Mucosa of rectum (tissue), 2 donors: ENCODE results near the gene TMPRSS12.
A peak's percentile ranks its signal among the peaks of the same experiment; 100 is the strongest.

Experiments used
- H3K27ac ChIP-seq, 2 donors: one replicate each; pipeline ENCODE4 v1.7.0; 2013; ENCODE audit warnings: inconsistent platforms in 2 of 2, low read depth in 2 of 2, low read length in 2 of 2
- H3K27me3 ChIP-seq, 2 donors: one replicate each; pipeline ENCODE4 v1.7.0; 2013; ENCODE audit warnings: low read length in 2 of 2; ENCODE audit not compliant: control insufficient read depth in 2 of 2, insufficient read depth in 2 of 2
- H3K36me3 ChIP-seq, 2 donors: one replicate each; pipeline ENCODE4 v1.7.0; 2013; ENCODE audit warnings: low read length in 2 of 2; ENCODE audit not compliant: control insufficient read depth in 2 of 2, insufficient read depth in 2 of 2
- H3K4me1 ChIP-seq, 2 donors: one replicate each; pipeline ENCODE4 v1.7.0; 2013; ENCODE audit warnings: low read length in 2 of 2, mild to moderate bottlenecking in 1 of 2; ENCODE audit not compliant: control insufficient read depth in 2 of 2, insufficient read depth in 2 of 2
- H3K4me3 ChIP-seq, 2 donors: one replicate each; pipeline ENCODE4 v1.7.0; 2013; ENCODE audit warnings: low read length in 2 of 2
- H3K9ac ChIP-seq, 2 donors: one replicate each; pipeline ENCODE4 v1.7.0; 2013; ENCODE audit warnings: low read length in 2 of 2, low read depth in 1 of 2, mild to moderate bottlenecking in 1 of 2
- H3K9me3 ChIP-seq, 2 donors: one replicate each; pipeline ENCODE4 v1.7.0; 2013; ENCODE audit warnings: low read length in 2 of 2; ENCODE audit not compliant: control insufficient read depth in 2 of 2
- donor health status: healthy.
- donor health status: Normal muscosa, but diverticular disease.

Gene TMPRSS12

DNA sequence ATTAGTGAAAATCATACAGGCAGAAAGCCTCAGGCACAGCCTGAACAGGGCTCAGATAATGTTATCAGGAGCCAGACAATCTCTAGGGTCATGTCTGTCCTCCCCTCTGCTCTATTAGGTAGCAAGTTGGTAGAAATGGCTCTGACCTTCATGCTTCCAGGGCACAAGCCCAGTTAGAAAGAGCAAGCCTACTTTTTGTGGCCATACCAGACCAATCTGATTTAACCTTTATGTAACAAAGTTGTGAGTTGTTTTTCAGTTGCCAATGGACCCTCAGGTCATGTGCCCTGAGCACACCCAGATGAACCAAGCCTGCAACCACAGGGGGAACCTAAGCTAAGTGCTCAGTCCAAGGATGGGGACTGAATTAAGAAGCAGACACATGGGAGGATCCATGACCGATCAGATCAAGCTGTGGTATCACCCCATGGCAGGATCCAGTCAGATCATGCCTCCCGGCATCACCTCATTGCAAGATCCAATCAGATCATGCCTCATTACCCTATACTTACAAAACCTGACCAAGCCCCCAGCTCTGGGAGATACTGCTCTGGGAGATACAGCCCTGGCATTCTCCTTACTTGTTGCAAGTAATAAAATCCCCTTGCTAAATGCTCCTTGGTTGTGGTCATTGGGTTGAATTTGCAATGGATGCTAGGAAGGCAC lies 90.9 kb downstream of the TMPRSS12 start:
- H3K9ac ChIP-seq = peak overlapping the region in 1 of 2 donors; percentile 27
- no peaks in the 10 kb centered on the region for H3K9me3 ChIP-seq
- no peak overlapping the region for H3K4me3 ChIP-seq
- H3K36me3 ChIP-seq = peaks cover 0 to 6% of the 10 kb centered on the region in 2 donors
- H3K4me1 ChIP-seq = peaks cover 26 to 28% of the 10 kb centered on the region in 2 donors
- H3K27ac ChIP-seq = peak overlapping the region; percentile 59 to 64
- H3K27me3 ChIP-seq = no peaks in the 10 kb centered on the region

DNA sequence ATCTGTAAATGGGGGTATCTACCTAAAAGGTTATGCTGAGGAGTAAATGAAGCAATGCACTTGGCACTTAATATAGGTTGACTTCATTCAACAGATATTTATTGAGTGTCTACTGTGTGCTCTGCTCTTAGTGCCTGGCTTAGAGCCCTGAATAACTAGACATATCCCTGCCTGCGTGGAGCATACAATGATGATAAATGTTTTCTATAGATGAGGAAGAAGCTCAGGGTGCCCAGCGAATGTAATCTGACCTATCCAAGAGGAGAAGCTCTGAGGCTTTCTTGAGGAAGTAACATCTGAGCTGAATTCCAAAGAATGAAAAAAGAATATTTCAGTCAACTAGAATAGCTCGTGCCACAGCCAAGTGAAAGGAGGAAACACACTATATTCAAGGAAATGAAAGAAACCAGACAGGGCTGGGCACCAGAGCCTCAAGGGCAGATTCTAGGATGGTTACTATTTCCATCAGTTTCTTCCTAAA lies 91.7 kb downstream of the TMPRSS12 start:
- peak overlapping the region; percentile 64 to 79 for H3K27ac ChIP-seq
- peak overlapping the region; percentile 33 to 38 for H3K4me3 ChIP-seq
- H3K9me3 ChIP-seq = no peaks in the 10 kb centered on the region
- peak overlapping the region in 1 of 2 donors; percentile 16 for H3K9ac ChIP-seq
- H3K4me1 ChIP-seq = peaks cover 26 to 28% of the 10 kb centered on the region in 2 donors
- no peaks in the 10 kb centered on the region for H3K27me3 ChIP-seq
- H3K36me3 ChIP-seq = peaks cover 0 to 6% of the 10 kb centered on the region in 2 donors

DNA sequence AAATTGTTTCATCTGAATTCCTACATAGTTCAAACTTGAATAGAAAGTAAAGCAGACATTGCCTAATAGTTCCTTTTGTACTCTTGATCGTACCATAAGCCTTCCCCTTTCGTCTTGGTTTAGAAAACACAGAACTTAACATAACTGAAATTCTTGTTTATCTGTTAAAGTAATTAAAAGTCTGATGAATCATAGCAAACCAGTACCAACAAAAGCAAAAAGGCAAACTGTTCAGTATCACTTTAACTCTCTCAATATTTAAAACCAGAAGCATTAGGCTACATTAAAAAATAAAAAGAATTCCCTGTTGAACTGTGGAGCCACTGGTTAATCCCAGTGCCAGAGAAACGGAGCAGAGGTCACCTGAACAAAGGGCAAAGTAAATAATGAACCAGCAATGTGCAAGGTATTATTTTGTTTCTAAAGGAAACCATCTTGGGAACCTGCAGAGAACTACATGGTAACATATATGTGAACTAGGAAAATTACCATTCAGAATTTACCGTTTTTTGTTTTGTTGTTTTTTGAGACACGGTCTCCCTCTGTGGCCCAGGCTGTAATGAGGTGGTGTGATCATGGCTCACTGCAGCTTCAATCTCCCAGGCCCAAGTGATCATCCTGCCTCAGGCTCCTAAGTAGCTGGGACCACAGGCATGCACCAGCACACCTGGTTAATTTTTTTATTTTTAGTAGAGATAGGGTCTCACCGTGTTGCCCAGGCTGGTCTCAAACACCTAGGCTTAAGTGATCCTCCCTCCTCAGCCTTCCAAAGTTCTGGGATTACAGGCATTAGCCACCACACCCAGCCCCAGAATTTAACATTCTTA lies 92.5 kb downstream of the TMPRSS12 start:
- H3K36me3 ChIP-seq = peaks cover 0 to 6% of the 10 kb centered on the region in 2 donors
- H3K4me1 ChIP-seq = peaks cover 26 to 28% of the 10 kb centered on the region in 2 donors
- H3K27me3 ChIP-seq = no peaks in the 10 kb centered on the region
- peak overlapping the region; percentile 64 to 79 for H3K27ac ChIP-seq
- H3K9me3 ChIP-seq = no peaks in the 10 kb centered on the region
- H3K4me3 ChIP-seq = peak overlapping the region; percentile 33 to 38
- peak overlapping the region in 1 of 2 donors; percentile 16 for H3K9ac ChIP-seq

DNA sequence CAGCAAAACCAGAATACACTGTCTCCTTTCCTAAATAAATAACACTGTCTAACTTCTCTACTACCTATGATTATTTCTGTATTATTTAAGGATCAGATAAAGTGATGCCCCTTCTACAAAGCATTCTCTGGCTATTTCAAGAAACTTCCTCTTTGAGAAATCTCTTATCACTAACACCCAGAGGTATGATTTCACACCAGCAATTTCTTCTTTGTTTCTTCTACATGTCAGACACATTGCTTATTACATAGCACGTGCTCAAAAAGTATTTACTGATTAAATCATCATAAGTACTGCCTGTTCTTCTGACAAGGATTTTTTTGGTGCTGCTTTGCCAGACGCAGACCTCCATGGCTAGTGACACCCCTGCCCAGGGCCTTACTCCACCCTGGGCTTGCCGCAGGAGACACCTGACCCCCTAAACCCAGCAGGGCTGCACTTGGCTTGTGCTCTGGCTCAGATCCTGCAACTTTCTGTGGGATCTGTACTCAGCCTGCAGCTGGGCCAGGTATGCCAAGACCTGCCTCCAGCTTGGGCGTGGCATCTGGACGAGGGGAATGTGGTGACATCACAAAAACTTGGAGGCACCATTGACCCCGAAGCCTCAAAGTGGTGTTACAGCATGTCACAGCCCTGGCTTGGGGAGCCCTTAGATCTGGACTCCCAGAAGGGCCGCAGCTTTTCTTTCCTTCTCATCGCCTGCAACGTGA lies 94.2 kb downstream of the TMPRSS12 start:
- Histone ChIP-seq H3K27ac (no peak overlapping the region), H3K36me3 (peaks cover 0 to 4% of the 10 kb centered on the region in 2 donors), H3K9ac (no peak overlapping the region), H3K4me3 (no peak overlapping the region), H3K9me3 (no peaks in the 10 kb centered on the region), H3K27me3 (no peaks in the 10 kb centered on the region), H3K4me1 (peaks cover 23 to 26% of the 10 kb centered on the region in 2 donors)
